Smooth muscle cell of the coronary artery (primary cell): ENCODE data around the gene MIA2. TPM values are rescaled to one million over a fixed set of nuclear protein-coding genes. Genes with fewer than 3 reads are reported as not detected.

ENCODE experiments used
- total RNA-seq: library from RNA; depleted of rRNA; stranded (reverse); fragments of >200 nt; gene quantifications from 2 replicates; pipeline ENCODE4 v1.2.3, GENCODE V29; 2014; ENCODE audit warnings: low replicate concordance

Gene MIA2
- total RNA-seq = 5.6 and 14.3 TPM in 2 replicates

GRCh38 chr14:39233680-39234326, at the start of gene MIA2:
Gene MIA2, plus strand, starts transcription at chr14:39233915. Its CDS starts 200 bp downstream, at chr14:39234115.

GRCh38 chr14:39432179-39432618, 198.5 kb downstream of the MIA2 start, which contains the start of gene FBXO33:
Gene FBXO33, minus strand, starts transcription at chr14:39432433. Its CDS starts 271 bp downstream, at chr14:39432162.

Other genes starting within 250 kb of the MIA2 start
- gene SEC23A, start 130.7 kb upstream of the MIA2 start, total RNA-seq = 418 and 631 TPM in 2 replicates
- gene GEMIN2, start 119.6 kb upstream of the MIA2 start, total RNA-seq = 9.9 and 23.5 TPM in 2 replicates
- gene TRAPPC6B, start 63.6 kb upstream of the MIA2 start, total RNA-seq = 16.0 and 22.3 TPM in 2 replicates
- gene PNN, start 58.7 kb upstream of the MIA2 start, total RNA-seq = 16.3 and 19.8 TPM in 2 replicates
- gene FBXO33, start 198.5 kb downstream of the MIA2 start, total RNA-seq = 12.7 and 21.8 TPM in 2 replicates